GM23338 (cell line): ENCODE results near the gene CREB3L2. TPM values are rescaled to one million over a fixed set of nuclear protein-coding genes. Genes with fewer than 3 reads are reported as not detected.

Source experiments
- ATAC-seq: fragments of 200-7000 bp; cut with Tn5 transposase; 3 replicates; pipeline ENCODE4 v1.9.1; 2020
- DNase-seq: peaks from one replicate; pipeline ENCODE4 v3.0.0-alpha.2; 2015; ENCODE audit warnings: low spot score
- H2AFZ ChIP-seq: fragments of 200-600 bp; sonication (generic); 2 replicates; pipeline ENCODE4 v1.8.0; 2016; ENCODE audit warnings: antibody characterized with exemption, mild to moderate bottlenecking, moderate library complexity
- H3F3A ChIP-seq: fragments of 200-600 bp; sonication (generic); replicated peaks from 2 replicates; pipeline ENCODE4 v1.8.0; 2017; ENCODE audit warnings: antibody characterized with exemption, mixed run types, low read depth
- H3K27ac ChIP-seq: fragments of 200-600 bp; sonication (generic); 2 replicates; pipeline ENCODE4 v1.6.1; 2016; ENCODE audit warnings: low read depth
- H3K27me3 ChIP-seq: fragments of 200-600 bp; sonication (generic); 2 replicates; pipeline ENCODE4 v1.8.0; 2016; ENCODE audit warnings: mild to moderate bottlenecking, mixed run types, moderate library complexity; ENCODE audit not compliant: insufficient read depth
- H3K36me3 ChIP-seq: fragments of 200-600 bp; sonication (generic); 2 replicates; pipeline ENCODE4 v1.8.0; 2016; ENCODE audit warnings: mild to moderate bottlenecking; ENCODE audit not compliant: insufficient read depth
- H3K4me1 ChIP-seq: fragments of 200-600 bp; sonication (generic); 2 replicates; pipeline ENCODE4 v1.8.0; 2016; ENCODE audit warnings: mild to moderate bottlenecking, moderate library complexity; ENCODE audit not compliant: insufficient read depth
- H3K4me2 ChIP-seq: fragments of 200-600 bp; sonication (generic); 2 replicates; pipeline ENCODE4 v1.7.1; 2017; ENCODE audit warnings: mixed run types
- H3K4me3 ChIP-seq: fragments of 200-600 bp; sonication (generic); 2 replicates; pipeline ENCODE4 v1.6.1; 2016; ENCODE audit warnings: mixed run types
- H3K79me2 ChIP-seq: fragments of 200-600 bp; sonication (generic); replicated peaks from 2 replicates; pipeline ENCODE4 v1.8.0; 2017; ENCODE audit warnings: mild to moderate bottlenecking; ENCODE audit not compliant: insufficient read depth
- H3K9me2 ChIP-seq: fragments of 200-600 bp; sonication (generic); 2 replicates; pipeline ENCODE4 v1.8.0; 2017; ENCODE audit not compliant: insufficient read depth
- H4K20me1 ChIP-seq: fragments of 200-600 bp; sonication (generic); replicated peaks from 2 replicates; pipeline ENCODE4 v1.8.0; 2017; ENCODE audit warnings: mild to moderate bottlenecking; ENCODE audit not compliant: insufficient read depth
- H3K27ac Mint-ChIP-seq: 2 replicates; pipeline ENCODE4 v1.8.0; 2020; ENCODE audit warnings: inconsistent platforms, mild to moderate bottlenecking, moderate library complexity, mixed read lengths
- H3K27me3 Mint-ChIP-seq: 3 replicates; pipeline ENCODE4 v1.8.0; 2022; ENCODE audit warnings: low read depth, mild to moderate bottlenecking, moderate library complexity, mixed read lengths, inconsistent platforms; ENCODE audit not compliant: insufficient read depth, poor library complexity
- H3K36me3 Mint-ChIP-seq: 3 replicates; pipeline ENCODE4 v1.8.0; 2021; ENCODE audit warnings: low read depth, mild to moderate bottlenecking, inconsistent platforms, moderate library complexity, mixed read lengths
- H3K4me1 Mint-ChIP-seq: 3 replicates; pipeline ENCODE4 v1.8.0; 2020; ENCODE audit warnings: mild to moderate bottlenecking, inconsistent platforms, mixed read lengths
- H3K4me3 Mint-ChIP-seq: 3 replicates; pipeline ENCODE4 v1.8.0; 2021; ENCODE audit warnings: moderate library complexity, mild to moderate bottlenecking, inconsistent platforms, mixed read lengths
- H3K9me3 Mint-ChIP-seq: 3 replicates; pipeline ENCODE4 v1.8.0; 2020; ENCODE audit warnings: moderate library complexity, mild to moderate bottlenecking, inconsistent platforms, mixed read lengths
- CTCF ChIP-seq, 2 experiments: fragments of 200-600 bp in 1 of 2; sonication (generic) in 1 of 2; conservative IDR thresholded peaks; 2 replicates each; pipeline versions ENCODE4 v1.5.1 to v1.6.1; 2016 to 2017; ENCODE audit warnings: antibody characterized with exemption in 2 of 2, low read depth in 2 of 2, mild to moderate bottlenecking in 2 of 2, moderate library complexity in 1 of 2
- EZH2 ChIP-seq: fragments of 200-600 bp; sonication (generic); IDR thresholded peaks from one replicate; pipeline ENCODE4 v1.8.0; 2017; ENCODE audit warnings: antibody characterized with exemption, mild to moderate bottlenecking, low read depth; ENCODE audit not compliant: unreplicated experiment
- EZH2phosphoT487 ChIP-seq: fragments of 200-600 bp; sonication (generic); IDR thresholded peaks from one replicate; pipeline ENCODE4 v1.8.1; 2018; ENCODE audit warnings: antibody characterized with exemption; ENCODE audit not compliant: unreplicated experiment
- JUNB ChIP-seq: IDR thresholded peaks from one replicate; pipeline ENCODE4 v1.6.1; 2016; ENCODE audit warnings: antibody characterized with exemption; ENCODE audit not compliant: unreplicated experiment
- NANOG ChIP-seq: IDR thresholded peaks from 2 replicates; pipeline ENCODE4 v1.6.1; 2016; ENCODE audit warnings: antibody characterized with exemption, borderline replicate concordance
- POLR2AphosphoS5 ChIP-seq: IDR thresholded peaks from 2 replicates; pipeline ENCODE4 v1.6.1; 2016; ENCODE audit warnings: antibody characterized with exemption, low read depth
- REST ChIP-seq: IDR thresholded peaks from one replicate; pipeline ENCODE4 v1.6.1; 2018; ENCODE audit warnings: antibody characterized with exemption; ENCODE audit not compliant: unreplicated experiment
- STAT1 ChIP-seq: IDR thresholded peaks from one replicate; pipeline ENCODE4 v1.6.1; 2016; ENCODE audit warnings: antibody characterized with exemption; ENCODE audit not compliant: unreplicated experiment
- ZNF114 ChIP-seq: fragments of 250-450 bp; sonication (Bioruptor Pico); IDR thresholded peaks from 2 replicates; pipeline ENCODE4 v1.5.0; 2020; ENCODE audit warnings: mild to moderate bottlenecking, moderate library complexity
- ZNF331 ChIP-seq: fragments of 250-450 bp; sonication (Bioruptor Pico); IDR thresholded peaks from 2 replicates; pipeline ENCODE4 v1.5.0; 2020; ENCODE audit warnings: low read depth, mild to moderate bottlenecking, moderate library complexity
- ZNF462 ChIP-seq: fragments of 250-450 bp; sonication (Bioruptor Pico); IDR thresholded peaks from 2 replicates; pipeline ENCODE4 v1.5.0; 2020; ENCODE audit warnings: mild to moderate bottlenecking, moderate library complexity
- polyA plus RNA-seq: library from polyadenylated mRNA; unstranded; fragments of >200 nt; fragmentation: Nextera tagmentation; extraction: Ambion mirVana; gene quantifications from 2 replicates; pipeline ENCODE4 v1.2.1, GENCODE V29; 2016
- total RNA-seq: library from RNA; depleted of rRNA; stranded (reverse); fragments of >200 nt; shearing (Covaris generic); gene quantifications from 2 replicates; pipeline ENCODE4 v1.2.3, GENCODE V29; 2014

The CREB3L2 gene
- total and polyA plus RNA-seq, 2 experiments from 2014 or later: 14.5 to 27.1 TPM

- Histone ChIP-seq H3K79me2 (peaks cover 72% of the 10 kb centered on the region), H3K4me1 (peaks cover 33% of the 10 kb centered on the region), H3K27ac (0 out of 2 replicates have a peak overlapping the region, but pooled peaks have one; percentile 28), H2AFZ (no peak overlapping the region), H3K4me3 (no peak overlapping the region), H3F3A (no peaks in the 10 kb centered on the region), H3K9me2 (peaks cover 2% of the 10 kb centered on the region; the same call in 1 of the 2 replicates), H3K4me2 (no peak overlapping the region), H3K27me3 (no peaks in the 10 kb centered on the region), H3K36me3 (no peaks in the 10 kb centered on the region), H4K20me1 (0 out of 2 replicates have a peak, but pooled peaks cover 3% of the 10 kb centered on the region)
- Mint-ChIP-seq H3K36me3 (peaks cover 14% of the 10 kb centered on the region), H3K4me3 (no peak overlapping the region), H3K4me1 (peaks cover 47% of the 10 kb centered on the region), H3K27ac (no peak overlapping the region), H3K9me3 (no peaks in the 10 kb centered on the region), H3K27me3 (peaks cover 2% of the 10 kb centered on the region)
- ATAC-seq: no peak
- TF ChIP-seq POLR2AphosphoS5: no peak
- TF ChIP-seq EZH2phosphoT487: no peak
- no peak for TF ChIP-seq NANOG
- no peak for TF ChIP-seq CTCF (conservative IDR thresholded peaks at IDR 0.05; ENCODE audit: low read depth in 2 of 2)
- no peak for TF ChIP-seq EZH2
- TF ChIP-seq REST: no peak
- TF ChIP-seq ZNF462: no peak
- TF ChIP-seq ZNF331: no peak
- no peak for TF ChIP-seq STAT1
- no peak for TF ChIP-seq JUNB
- TF ChIP-seq ZNF114 (CRISPR knock-in tag): no peak
- no peak for DNase-seq
Observed at GRCh38 chr7:137957887-137958286, 44.0 kb downstream of the CREB3L2 start.
